HG03575 (cell line): ENCODE results near the gene ANKRD27.
"Not testable (repeated sequence)": the region's sequence is repeated elsewhere in the genome, so short reads cannot be mapped to it uniquely, and the experiment has no call there.

ENCODE experiments used
- ATAC-seq: cut with Tn5 transposase; IDR thresholded peaks from one replicate; pipeline ENCODE4 v1.9.1; 2021; ENCODE audit not compliant: unreplicated experiment, insufficient number of reproducible peaks, low FRiP score; ENCODE audit errors: extremely low read depth

Gene ANKRD27

GRCh38 chr19:32661318-32661717 lies 13.7 kb downstream of the ANKRD27 start:
- no peak for ATAC-seq

GRCh38 chr19:32658527-32658926 lies 16.5 kb downstream of the ANKRD27 start:
- no peak for ATAC-seq

GRCh38 chr19:32658075-32658474 lies 16.9 kb downstream of the ANKRD27 start:
- no peak for ATAC-seq

- not testable (repeated sequence) for ATAC-seq
Observed at GRCh38 chr19:32656379-32656778, 18.6 kb downstream of the ANKRD27 start.

GRCh38 chr19:32653599-32653915 lies 21.4 kb downstream of the ANKRD27 start:
- no peak for ATAC-seq

GRCh38 chr19:32652894-32653598 lies 21.9 kb downstream of the ANKRD27 start:
- ATAC-seq = no peak

GRCh38 chr19:32652331-32652730 lies 22.6 kb downstream of the ANKRD27 start:
- not testable (repeated sequence) for ATAC-seq

GRCh38 chr19:32651729-32652140 lies 23.2 kb downstream of the ANKRD27 start:
- no peak for ATAC-seq

- no peak for ATAC-seq
Observed at GRCh38 chr19:32650671-32651070, 24.3 kb downstream of the ANKRD27 start.

GRCh38 chr19:32649751-32650150 lies 25.2 kb downstream of the ANKRD27 start:
- ATAC-seq = no peak

GRCh38 chr19:32647361-32647760 lies 27.6 kb downstream of the ANKRD27 start:
- no peak for ATAC-seq

- ATAC-seq = no peak
Observed at GRCh38 chr19:32646556-32646955, 28.4 kb downstream of the ANKRD27 start.

GRCh38 chr19:32642771-32643170 lies 32.2 kb downstream of the ANKRD27 start:
- no peak for ATAC-seq

- no peak for ATAC-seq
Observed at GRCh38 chr19:32638625-32639024, 36.4 kb downstream of the ANKRD27 start.

- ATAC-seq = no peak
Observed at GRCh38 chr19:32637480-32637879, 37.5 kb downstream of the ANKRD27 start.

- ATAC-seq = no peak
Observed at GRCh38 chr19:32631381-32631780, 43.6 kb downstream of the ANKRD27 start.

GRCh38 chr19:32630338-32630737 lies 44.6 kb downstream of the ANKRD27 start:
- no peak for ATAC-seq

- ATAC-seq = no peak
Observed at GRCh38 chr19:32627714-32628270, 47.2 kb downstream of the ANKRD27 start.

- ATAC-seq = no peak
Observed at GRCh38 chr19:32626969-32627368, 48.0 kb downstream of the ANKRD27 start.

GRCh38 chr19:32624410-32624809 lies 50.6 kb downstream of the ANKRD27 start:
- no peak for ATAC-seq

- ATAC-seq = no peak
Observed at GRCh38 chr19:32622002-32622401, 53.0 kb downstream of the ANKRD27 start.
